ENCODE results near the gene ARIH1. TPM values are rescaled to one million over a fixed set of nuclear protein-coding genes. Genes with fewer than 3 reads are reported as not detected.
A peak's percentile ranks its signal among the peaks of the same experiment; 100 is the strongest.
"Not testable (repeated sequence)": the region's sequence is repeated elsewhere in the genome, so short reads cannot be mapped to it uniquely, and the experiment has no call there.

The ARIH1 gene
- total RNA-seq, 1 experiment from 2014 or later = 63.0 TPM

DNA sequence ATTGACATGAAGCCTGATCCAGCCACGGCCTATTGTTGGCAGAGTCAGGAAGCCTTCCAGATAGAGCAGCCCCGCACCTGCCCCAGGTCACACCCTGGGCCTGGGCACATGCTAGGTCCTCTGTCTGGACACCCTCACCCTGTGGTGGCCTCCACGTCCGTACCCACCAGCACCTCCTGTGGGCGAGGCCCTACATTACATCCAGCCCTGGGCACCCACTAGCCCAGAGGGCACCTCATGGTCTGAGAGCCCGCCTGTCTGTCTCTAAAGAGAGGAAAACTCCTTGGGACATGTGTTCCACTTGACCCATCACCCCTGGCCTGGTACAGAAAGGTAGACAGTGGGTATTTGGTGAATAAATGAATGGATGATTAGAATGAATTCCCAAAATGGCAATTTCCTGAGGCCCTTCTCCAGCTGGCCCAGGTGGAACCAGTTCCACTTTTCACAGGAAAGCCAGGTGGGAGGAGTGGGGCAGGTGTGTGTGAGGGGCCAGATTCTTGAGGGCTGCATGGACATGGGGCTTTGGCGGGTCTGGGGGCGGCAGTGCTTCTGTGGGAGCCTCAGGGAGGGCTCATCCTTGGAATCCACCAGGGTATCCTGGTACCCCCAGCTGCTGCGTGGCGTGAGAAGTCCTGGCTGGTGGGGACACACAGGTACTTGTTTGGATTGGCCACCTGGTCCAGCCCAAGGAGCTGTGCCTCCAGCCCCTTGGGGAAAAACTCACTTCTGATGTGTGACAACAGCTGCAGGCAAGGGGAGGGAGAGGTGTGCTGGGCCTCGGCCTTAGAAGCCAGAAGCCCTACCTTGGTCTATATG, 154.3 kb downstream of the ARIH1 start:
- intact Hi-C loops (cut with micrococcal nuclease); POLR2A ChIA-PET (ENCODE audit: unreplicated experiment); H2AFZ ChIP-seq (ENCODE audit: low read length); H3K9ac ChIP-seq (ENCODE audit: low read length); ATAC-seq; H3K27ac ChIP-seq (ENCODE audit: low read length); H3K27me3 ChIP-seq (ENCODE audit: low read length); H3K4me3 ChIP-seq (ENCODE audit: low read length); H3K9me3 ChIP-seq (ENCODE audit: low read length); H3F3A ChIP-seq (ENCODE audit: low read length, unreplicated experiment); H3K36me3 ChIP-seq (ENCODE audit: low read depth, low read length); H4K20me1 ChIP-seq (ENCODE audit: low read length); H3K4me1 ChIP-seq (ENCODE audit: insufficient read depth, low read length); H3K9me2 ChIP-seq (replicated peaks; ENCODE audit: low read length); CTCF ChIA-PET; H3K79me2 ChIP-seq (ENCODE audit: low read length); BruUV-seq (replicated peaks); H3K4me2 ChIP-seq (ENCODE audit: low read length): not testable (repeated sequence)
- peak; percentile 5 for DNase-seq

DNA sequence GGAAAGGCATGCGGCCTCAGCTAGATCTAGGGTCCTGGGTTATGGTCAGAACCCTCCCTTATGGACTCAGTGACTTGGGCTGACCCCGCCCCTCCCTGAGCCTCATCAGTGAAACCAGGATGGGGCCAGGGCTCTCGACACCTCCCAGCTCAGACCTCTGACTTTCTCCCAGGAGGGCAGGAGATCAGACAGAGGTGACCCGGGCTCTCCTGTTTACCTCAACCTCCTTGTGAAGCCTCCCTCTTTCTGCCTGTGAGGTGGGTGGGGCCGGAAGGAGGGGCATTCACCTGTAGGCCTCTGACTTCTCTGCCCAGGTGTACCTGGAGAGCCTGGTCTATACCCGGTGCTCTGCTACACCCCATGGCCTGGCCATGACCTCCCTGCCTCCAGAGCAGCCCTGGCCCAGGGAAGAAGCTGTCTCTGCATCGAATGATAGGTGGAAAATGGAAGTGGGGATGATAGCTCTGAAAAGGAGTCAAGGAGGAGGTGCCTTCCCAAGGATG, 155.0 kb downstream of the ARIH1 start:
- ATAC-seq; intact Hi-C loops (cut with micrococcal nuclease); H3K27ac ChIP-seq (ENCODE audit: low read length); H3K9me3 ChIP-seq (ENCODE audit: low read length); H3K9ac ChIP-seq (ENCODE audit: low read length); CTCF ChIA-PET; BruUV-seq (replicated peaks); H2AFZ ChIP-seq (ENCODE audit: low read length); H3K79me2 ChIP-seq (ENCODE audit: low read length); H3K4me2 ChIP-seq (ENCODE audit: low read length); H3K4me3 ChIP-seq (ENCODE audit: low read length); H3K27me3 ChIP-seq (ENCODE audit: low read length); DNase-seq; H3K9me2 ChIP-seq (replicated peaks; ENCODE audit: low read length); H3K36me3 ChIP-seq (ENCODE audit: low read depth, low read length); H4K20me1 ChIP-seq (ENCODE audit: low read length); POLR2A ChIA-PET (ENCODE audit: unreplicated experiment); H3F3A ChIP-seq (ENCODE audit: low read length, unreplicated experiment); H3K4me1 ChIP-seq (ENCODE audit: insufficient read depth, low read length): not testable (repeated sequence)

DNA sequence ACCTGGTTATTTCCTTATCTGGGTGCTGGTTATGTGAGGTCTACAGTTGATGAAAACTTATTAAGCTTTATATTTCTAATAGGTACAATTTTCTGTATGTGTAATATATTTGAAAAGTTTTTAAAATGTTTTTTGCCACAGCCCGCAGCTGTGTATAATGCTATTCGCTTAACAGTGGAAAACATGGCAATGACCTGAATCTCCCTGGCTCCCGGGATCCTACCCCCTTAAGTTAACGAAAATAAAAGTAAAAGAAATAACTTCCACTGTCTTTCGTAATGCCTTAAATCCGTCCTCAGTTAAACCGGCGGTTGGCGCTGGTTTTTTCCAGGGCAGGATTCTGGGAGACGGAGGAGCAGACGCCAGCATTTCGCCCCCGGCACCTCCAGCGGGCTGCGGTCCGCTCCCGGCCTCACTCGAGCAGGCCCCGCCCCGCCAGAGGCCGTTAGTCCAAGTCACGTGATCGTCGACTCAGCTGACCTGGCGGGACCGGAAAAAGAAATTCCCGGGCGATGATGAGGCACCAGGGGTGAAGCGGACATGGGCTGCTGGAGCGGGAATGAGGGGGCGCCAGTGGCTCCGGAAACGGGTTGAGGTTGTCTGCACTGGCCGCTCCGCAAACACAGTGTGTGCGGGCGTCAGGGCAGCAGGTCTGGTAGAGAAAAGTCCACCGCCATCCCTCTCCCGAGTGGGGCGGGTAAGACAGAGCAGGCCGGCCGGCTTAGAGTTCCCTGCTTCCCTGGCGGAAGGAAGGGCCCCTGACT, 162.6 kb downstream of the ARIH1 start:
- H3K9ac ChIP-seq (ENCODE audit: low read length); CTCF ChIA-PET; H3K4me2 ChIP-seq (ENCODE audit: low read length); H4K20me1 ChIP-seq (ENCODE audit: low read length); H3K27ac ChIP-seq (ENCODE audit: low read length); H3K79me2 ChIP-seq (ENCODE audit: low read length); H3K27me3 ChIP-seq (ENCODE audit: low read length); H2AFZ ChIP-seq (ENCODE audit: low read length); H3K9me3 ChIP-seq (ENCODE audit: low read length); H3K9me2 ChIP-seq (replicated peaks; ENCODE audit: low read length); POLR2A ChIA-PET (ENCODE audit: unreplicated experiment); H3K4me1 ChIP-seq (ENCODE audit: insufficient read depth, low read length); H3K36me3 ChIP-seq (ENCODE audit: low read depth, low read length); H3K4me3 ChIP-seq (ENCODE audit: low read length); intact Hi-C loops (cut with micrococcal nuclease); H3F3A ChIP-seq (ENCODE audit: low read length, unreplicated experiment): not testable (repeated sequence)
- BruUV-seq (replicated peaks) = TSS peak; percentile 98
- DNase-seq = peak; percentile 76
- peak; percentile 86 for ATAC-seq

DNA sequence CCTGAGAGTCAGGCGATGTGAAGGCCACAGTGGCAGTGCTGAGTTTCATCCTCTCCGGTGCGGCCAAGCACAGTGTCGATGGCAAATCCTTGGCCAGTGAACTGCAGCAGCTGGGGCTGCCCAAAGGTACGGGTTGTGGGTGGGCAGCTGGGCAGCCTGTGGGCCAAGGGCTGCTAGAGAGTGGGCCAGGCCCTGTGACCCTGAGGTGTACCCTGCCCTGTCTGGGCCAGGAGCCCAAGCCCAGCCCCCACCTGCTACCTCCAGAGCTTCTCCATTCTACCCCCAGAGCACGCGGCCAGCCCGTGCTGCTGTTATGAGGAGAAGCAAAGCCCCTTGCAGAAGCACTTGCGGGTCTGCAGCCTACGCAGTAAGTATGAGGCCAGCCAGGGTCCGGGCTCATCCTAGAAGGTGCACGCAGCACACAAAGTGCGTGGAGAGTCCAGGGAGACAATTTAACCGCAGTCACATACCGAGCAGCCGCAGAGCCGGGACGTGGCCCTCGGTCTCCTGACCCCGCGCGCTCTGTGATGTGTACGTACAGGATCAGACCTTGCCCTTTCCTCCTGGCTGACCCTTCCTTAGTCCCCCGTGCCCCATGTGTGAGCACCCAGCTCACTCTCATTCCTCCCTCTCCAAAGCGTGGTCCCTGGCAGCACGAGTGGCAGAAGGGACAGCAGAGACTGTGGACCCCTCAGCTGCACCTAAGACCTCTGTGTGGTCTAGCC, 165.8 kb downstream of the ARIH1 start:
- CTCF ChIA-PET; intact Hi-C loops (cut with micrococcal nuclease); H2AFZ ChIP-seq (ENCODE audit: low read length); H3K27ac ChIP-seq (ENCODE audit: low read length); H3K79me2 ChIP-seq (ENCODE audit: low read length); H3K4me1 ChIP-seq (ENCODE audit: insufficient read depth, low read length); BruUV-seq (replicated peaks); H4K20me1 ChIP-seq (ENCODE audit: low read length); H3K36me3 ChIP-seq (ENCODE audit: low read depth, low read length); H3K4me3 ChIP-seq (ENCODE audit: low read length); H3K9ac ChIP-seq (ENCODE audit: low read length); H3F3A ChIP-seq (ENCODE audit: low read length, unreplicated experiment); ATAC-seq; DNase-seq; POLR2A ChIA-PET (ENCODE audit: unreplicated experiment); H3K9me3 ChIP-seq (ENCODE audit: low read length); H3K9me2 ChIP-seq (replicated peaks; ENCODE audit: low read length); H3K4me2 ChIP-seq (ENCODE audit: low read length); H3K27me3 ChIP-seq (ENCODE audit: low read length): not testable (repeated sequence)

DNA sequence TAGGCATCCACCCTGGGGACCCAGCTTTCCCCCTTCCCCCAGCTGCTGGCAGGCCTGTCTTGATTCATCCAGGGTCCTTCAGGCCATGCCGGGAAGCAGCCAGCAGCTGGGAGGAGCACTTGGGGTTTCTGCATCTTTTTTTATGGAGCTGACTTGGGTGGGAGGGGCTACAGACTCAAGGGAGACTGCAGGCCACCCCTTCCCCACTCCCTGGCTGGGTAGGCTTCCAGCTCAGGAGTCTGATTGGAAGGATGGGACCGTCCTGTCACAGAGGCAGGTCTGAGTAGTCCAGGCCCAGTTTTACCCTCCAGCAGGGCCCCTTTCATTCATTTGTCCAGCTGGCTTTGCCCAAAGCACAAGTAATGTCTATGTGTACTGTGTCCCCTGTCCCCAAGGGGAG, 168.1 kb downstream of the ARIH1 start:
- intact Hi-C loops (cut with micrococcal nuclease); DNase-seq; H3K9me2 ChIP-seq (replicated peaks; ENCODE audit: low read length); H3K4me3 ChIP-seq (ENCODE audit: low read length); CTCF ChIA-PET; POLR2A ChIA-PET (ENCODE audit: unreplicated experiment); H4K20me1 ChIP-seq (ENCODE audit: low read length); H3K4me1 ChIP-seq (ENCODE audit: insufficient read depth, low read length); H3K27me3 ChIP-seq (ENCODE audit: low read length); H3K36me3 ChIP-seq (ENCODE audit: low read depth, low read length); H2AFZ ChIP-seq (ENCODE audit: low read length); BruUV-seq (replicated peaks); ATAC-seq; H3K79me2 ChIP-seq (ENCODE audit: low read length); H3K9ac ChIP-seq (ENCODE audit: low read length); H3K27ac ChIP-seq (ENCODE audit: low read length); H3F3A ChIP-seq (ENCODE audit: low read length, unreplicated experiment); H3K9me3 ChIP-seq (ENCODE audit: low read length); H3K4me2 ChIP-seq (ENCODE audit: low read length): not testable (repeated sequence)

DNA sequence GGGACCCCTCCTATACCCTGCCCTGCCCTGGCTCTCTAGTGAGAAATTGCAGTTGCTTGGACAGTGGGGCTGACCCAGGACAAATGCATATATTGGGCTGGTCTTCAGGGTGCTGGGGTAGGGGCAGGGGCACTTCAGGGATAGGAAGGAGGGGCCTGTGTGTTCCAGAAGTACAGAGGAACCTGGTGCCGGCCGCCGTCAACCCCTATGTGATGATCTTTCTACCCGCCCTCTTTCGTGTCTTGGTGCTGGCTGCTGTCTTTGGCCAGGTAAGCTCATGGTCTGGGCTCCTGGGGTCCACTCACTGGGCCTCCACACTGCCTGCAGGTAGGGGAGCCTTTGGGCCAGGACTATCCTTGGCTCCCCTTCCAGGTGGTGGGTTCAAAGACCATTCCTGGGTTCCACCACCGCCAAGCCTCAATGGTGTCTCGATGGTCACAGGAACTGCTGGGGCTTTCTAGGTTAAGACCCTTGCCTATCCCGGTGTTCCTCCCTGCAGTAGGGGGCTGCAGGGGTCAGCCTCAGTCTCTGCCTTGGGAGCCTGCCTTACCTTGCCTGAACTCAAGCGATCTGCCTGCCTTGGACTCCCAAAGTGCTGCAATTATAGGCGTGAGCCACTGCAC, 174.6 kb downstream of the ARIH1 start:
- POLR2A ChIA-PET (ENCODE audit: unreplicated experiment); H3K4me1 ChIP-seq (ENCODE audit: insufficient read depth, low read length); H3K36me3 ChIP-seq (ENCODE audit: low read depth, low read length); H3K9me3 ChIP-seq (ENCODE audit: low read length); ATAC-seq; BruUV-seq (replicated peaks); intact Hi-C loops (cut with micrococcal nuclease); H2AFZ ChIP-seq (ENCODE audit: low read length); H3K4me2 ChIP-seq (ENCODE audit: low read length); CTCF ChIA-PET; H3K27ac ChIP-seq (ENCODE audit: low read length); H3K27me3 ChIP-seq (ENCODE audit: low read length); H3K9ac ChIP-seq (ENCODE audit: low read length); H3K4me3 ChIP-seq (ENCODE audit: low read length); DNase-seq; H3F3A ChIP-seq (ENCODE audit: low read length, unreplicated experiment); H3K9me2 ChIP-seq (replicated peaks; ENCODE audit: low read length); H3K79me2 ChIP-seq (ENCODE audit: low read length); H4K20me1 ChIP-seq (ENCODE audit: low read length): not testable (repeated sequence)
